Breast epithelium (tissue), 4 donors: ENCODE results near the gene CIPC. TPM values are rescaled to one million over a fixed set of nuclear protein-coding genes. Genes with fewer than 3 reads are reported as not detected.

Experiments
- DNase-seq, 2 donors: peaks; one replicate each; pipeline ENCODE4 v3.0.0-alpha.2; 2019; ENCODE audit warnings: low spot score in 2 of 2
- H3K27ac ChIP-seq, 2 donors: fragments of 200-600 bp; sonication (generic) in 1 of 2; one replicate each; pipeline ENCODE4 v1.5.1; 2016 to 2019; ENCODE audit warnings: mild to moderate bottlenecking in 1 of 2
- H3K27me3 ChIP-seq, 2 donors: fragments of 200-600 bp; sonication (generic) in 1 of 2; one replicate each; pipeline versions ENCODE4 v1.5.1 to v1.6.0; 2017 to 2019; ENCODE audit warnings: control low read depth in 1 of 2, mild to moderate bottlenecking in 1 of 2
- H3K36me3 ChIP-seq: fragments of 200-600 bp; one replicate; pipeline ENCODE4 v1.5.1; 2019
- H3K4me1 ChIP-seq, 2 donors: fragments of 200-600 bp; sonication (generic); one replicate each; pipeline ENCODE4 v1.5.1; 2016 to 2019; ENCODE audit warnings: control low read depth in 1 of 2
- H3K4me3 ChIP-seq, 3 donors: fragments of 200-600 bp; sonication (generic); 1 replicate in 2 of 3; 2 replicates in 1 of 3; pipeline ENCODE4 v1.5.1; 2016 to 2019; ENCODE audit warnings: mild to moderate bottlenecking in 3 of 3, moderate library complexity in 2 of 3
- H3K9me3 ChIP-seq, 2 donors: fragments of 200-600 bp; sonication (generic) in 1 of 2; one replicate each; pipeline ENCODE4 v1.5.1; 2016 to 2019; ENCODE audit warnings: control low read depth in 1 of 2
- POLR2A ChIP-seq: fragments of 450-650 bp; IDR thresholded peaks from one replicate; pipeline ENCODE4 v1.6.1; 2016; ENCODE audit warnings: antibody characterized with exemption, mild to moderate bottlenecking, moderate library complexity
- POLR2AphosphoS5 ChIP-seq, 3 donors: sonication (generic); formaldehyde crosslinking; IDR thresholded peaks; one replicate each; pipeline ENCODE4 v1.6.1; 2017; ENCODE audit warnings: antibody characterized with exemption in 3 of 3
- intact Hi-C: fragments of 100-400 bp; cut with DNase I; formaldehyde crosslinking; loops from one replicate; pipeline ENCODE4 v1.15.1; 2023; ENCODE audit warnings: low total_unique reads
- total RNA-seq, 3 donors: library from RNA; depleted of rRNA; stranded (reverse); fragments of >200 nt; gene quantifications; one replicate each; pipeline ENCODE4 v1.1.0, GENCODE V29; 2016
- TF ChIP-seq, protein P1 (sequence below), 3 donors: fragments of 450-650 bp; IDR thresholded peaks; one replicate each; pipeline ENCODE4 v1.5.1; 2016 to 2017; ENCODE audit warnings: antibody characterized with exemption in 3 of 3, mild to moderate bottlenecking in 3 of 3, moderate library complexity in 3 of 3

Gene CIPC
- total RNA-seq, 3 donors from 2014 or later: 40.6 to 64.8 (median 50.7) TPM

- TF ChIP-seq, protein P1, sequence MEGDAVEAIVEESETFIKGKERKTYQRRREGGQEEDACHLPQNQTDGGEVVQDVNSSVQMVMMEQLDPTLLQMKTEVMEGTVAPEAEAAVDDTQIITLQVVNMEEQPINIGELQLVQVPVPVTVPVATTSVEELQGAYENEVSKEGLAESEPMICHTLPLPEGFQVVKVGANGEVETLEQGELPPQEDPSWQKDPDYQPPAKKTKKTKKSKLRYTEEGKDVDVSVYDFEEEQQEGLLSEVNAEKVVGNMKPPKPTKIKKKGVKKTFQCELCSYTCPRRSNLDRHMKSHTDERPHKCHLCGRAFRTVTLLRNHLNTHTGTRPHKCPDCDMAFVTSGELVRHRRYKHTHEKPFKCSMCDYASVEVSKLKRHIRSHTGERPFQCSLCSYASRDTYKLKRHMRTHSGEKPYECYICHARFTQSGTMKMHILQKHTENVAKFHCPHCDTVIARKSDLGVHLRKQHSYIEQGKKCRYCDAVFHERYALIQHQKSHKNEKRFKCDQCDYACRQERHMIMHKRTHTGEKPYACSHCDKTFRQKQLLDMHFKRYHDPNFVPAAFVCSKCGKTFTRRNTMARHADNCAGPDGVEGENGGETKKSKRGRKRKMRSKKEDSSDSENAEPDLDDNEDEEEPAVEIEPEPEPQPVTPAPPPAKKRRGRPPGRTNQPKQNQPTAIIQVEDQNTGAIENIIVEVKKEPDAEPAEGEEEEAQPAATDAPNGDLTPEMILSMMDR (IDR thresholded peaks at IDR 0.05): no peak
- TF ChIP-seq POLR2AphosphoS5 (IDR thresholded peaks at IDR 0.05): no peak
- no peaks in the 10 kb centered on the region for H3K36me3 ChIP-seq
- peak in 1 of 2 donors; percentile 41 for DNase-seq
- intact Hi-C loops: no loop called here
- H3K27me3 ChIP-seq: no peaks in the 10 kb centered on the region
- no peaks in the 10 kb centered on the region for H3K9me3 ChIP-seq
- H3K27ac ChIP-seq: peak overlapping the region in 1 of 2 donors; percentile 55
- H3K4me3 ChIP-seq: no peak overlapping the region
- H3K4me1 ChIP-seq: peaks cover 13 to 22% of the 10 kb centered on the region in 2 donors
Observed at GRCh38 chr14:77107228-77107627, 9.2 kb downstream of the CIPC start.

DNA sequence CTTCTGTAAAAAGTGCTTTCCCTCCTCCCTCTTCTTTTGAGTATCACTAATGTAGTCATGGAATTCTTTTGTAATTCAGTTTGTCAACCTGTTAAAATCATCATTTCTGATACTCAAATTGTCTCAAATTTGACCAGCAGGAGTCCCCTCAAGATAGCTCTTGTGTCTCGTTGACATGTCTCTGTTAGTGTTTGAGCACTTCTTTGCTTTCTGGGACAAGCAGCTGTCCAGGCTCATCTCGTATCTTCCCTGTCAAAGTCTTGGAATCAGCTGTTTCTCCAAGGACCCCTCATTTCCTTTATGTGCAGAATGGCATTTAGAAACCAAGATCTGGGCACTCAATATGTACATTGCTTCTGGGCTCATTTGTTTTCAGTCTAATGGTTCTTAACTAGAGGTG, 10.7 kb downstream of the CIPC start:
- peaks cover 13 to 19% of the 10 kb centered on the region in 2 donors for H3K4me1 ChIP-seq
- H3K4me3 ChIP-seq: no peak overlapping the region
- no peaks in the 10 kb centered on the region for H3K9me3 ChIP-seq
- DNase-seq: no peak
- intact Hi-C loops: no loop called here
- peak overlapping the region; percentile 32 to 88 for H3K27ac ChIP-seq
- no peaks in the 10 kb centered on the region for H3K27me3 ChIP-seq
- TF ChIP-seq, protein P1 (IDR thresholded peaks at IDR 0.05): no peak
- TF ChIP-seq POLR2AphosphoS5 (IDR thresholded peaks at IDR 0.05): no peak
- no peak for TF ChIP-seq POLR2A
- no peaks in the 10 kb centered on the region for H3K36me3 ChIP-seq

DNA sequence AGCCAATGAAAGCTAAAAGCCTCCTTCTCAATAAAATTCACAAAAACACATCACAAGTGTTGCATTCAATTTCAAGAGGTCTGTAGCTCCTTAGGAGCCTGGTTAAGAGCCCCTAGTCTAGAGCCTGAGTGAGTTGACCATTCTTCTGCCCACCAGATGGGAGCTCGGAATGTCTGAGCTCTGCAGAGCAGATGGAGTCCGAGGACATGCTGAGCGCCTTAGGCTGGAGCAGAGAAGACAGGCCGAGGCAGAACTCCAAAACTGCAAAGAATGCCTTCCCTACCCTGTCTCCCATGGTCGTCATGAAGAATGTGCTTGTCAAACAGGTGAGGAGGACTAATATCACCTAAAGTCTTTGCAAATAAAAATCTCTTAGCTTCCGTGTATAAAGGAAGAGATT, 11.6 kb downstream of the CIPC start:
- no peaks in the 10 kb centered on the region for H3K9me3 ChIP-seq
- H3K36me3 ChIP-seq: no peaks in the 10 kb centered on the region
- TF ChIP-seq POLR2AphosphoS5 (IDR thresholded peaks at IDR 0.05) (no peak), POLR2A (no peak)
- TF ChIP-seq, protein P1 (IDR thresholded peaks at IDR 0.05): no peak
- intact Hi-C loops: no loop called here
- no peak overlapping the region for H3K4me3 ChIP-seq
- no peaks in the 10 kb centered on the region for H3K27me3 ChIP-seq
- H3K4me1 ChIP-seq: peaks cover 13 to 14% of the 10 kb centered on the region in 2 donors
- H3K27ac ChIP-seq: peak overlapping the region; percentile 88 to 92
- no peak for DNase-seq

GRCh38 chr14:77110286-77110685, 12.2 kb downstream of the CIPC start:
- TF ChIP-seq, protein P1 (IDR thresholded peaks at IDR 0.05): no peak
- TF ChIP-seq POLR2AphosphoS5 (IDR thresholded peaks at IDR 0.05) (no peak), POLR2A (no peak)
- Histone ChIP-seq H3K4me1 (peaks cover 13 to 14% of the 10 kb centered on the region in 2 donors), H3K27ac (peak overlapping the region; percentile 88 to 92), H3K9me3 (no peaks in the 10 kb centered on the region), H3K4me3 (no peak overlapping the region), H3K36me3 (no peaks in the 10 kb centered on the region), H3K27me3 (no peaks in the 10 kb centered on the region)
- intact Hi-C loops: no loop called here
- no peak for DNase-seq

DNA sequence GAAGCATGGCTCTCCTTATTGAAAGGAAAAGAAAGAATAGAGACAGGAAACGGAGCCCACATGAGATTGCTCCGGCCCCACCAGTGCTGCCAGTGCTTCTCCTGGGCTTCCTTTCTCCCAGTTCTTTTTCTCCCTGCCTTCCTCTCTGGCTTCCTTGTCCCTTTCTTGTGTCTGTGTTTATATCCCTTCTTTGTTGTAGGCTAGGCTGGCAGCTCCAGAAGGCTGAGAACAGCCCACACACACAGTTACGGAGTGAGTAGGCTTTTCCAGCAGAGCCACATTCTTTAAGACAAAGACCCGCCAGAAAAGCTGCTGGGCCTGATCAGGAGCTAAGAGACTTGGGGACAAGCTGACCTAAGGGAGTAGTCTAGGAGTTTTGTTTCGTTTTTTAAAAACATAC, 13.0 kb downstream of the CIPC start:
- TF ChIP-seq POLR2A: no peak
- TF ChIP-seq POLR2AphosphoS5 (IDR thresholded peaks at IDR 0.05): peak in 2 of 3 donors; percentile 35 to 69
- TF ChIP-seq, protein P1 (IDR thresholded peaks at IDR 0.05): no peak
- Histone ChIP-seq H3K4me1 (peaks cover 13 to 14% of the 10 kb centered on the region in 2 donors), H3K36me3 (no peaks in the 10 kb centered on the region), H3K4me3 (peak overlapping the region in 2 of 3 donors; percentile 7 to 41), H3K27me3 (no peaks in the 10 kb centered on the region), H3K9me3 (no peaks in the 10 kb centered on the region), H3K27ac (peak overlapping the region; percentile 88 to 92)
- intact Hi-C loops: no loop called here
- DNase-seq: peak; percentile 61 to 85
